ENCODE data around the gene SPRED2.

The SPRED2 gene

GRCh38 chr2:65273344-65273743 lies 159.1 kb downstream of the SPRED2 start:
- DNase-seq, result no peak

- no peak for DNase-seq
These were observed 163.4 kb downstream of the SPRED2 start for GRCh38 chr2:65268957-65269356.

- DNase-seq, result no peak
These were observed 165.4 kb downstream of the SPRED2 start for GRCh38 chr2:65267008-65267407.

- no peak for DNase-seq
These were observed 166.7 kb downstream of the SPRED2 start for GRCh38 chr2:65265671-65266045.

- DNase-seq, result no peak
These were observed 167.4 kb downstream of the SPRED2 start for GRCh38 chr2:65264821-65265670.

GRCh38 chr2:65263986-65264385 lies 168.4 kb downstream of the SPRED2 start:
- no peak for DNase-seq

GRCh38 chr2:65263262-65263661 lies 169.1 kb downstream of the SPRED2 start:
- DNase-seq, result no peak

GRCh38 chr2:65261676-65262075 lies 170.7 kb downstream of the SPRED2 start:
- DNase-seq, result no peak

Data from activated naive CD4-positive, alpha-beta T cell (primary cell).